Transverse colon (tissue), 4 donors: Measurements from ENCODE around the gene DHX57. TPM values are rescaled to one million over a fixed set of nuclear protein-coding genes. Genes with fewer than 3 reads are reported as not detected.

Experiments used
- DNase-seq: peaks from one replicate; pipeline ENCODE4 v3.0.0-alpha.2; 2019
- H3K27ac ChIP-seq, 4 donors: fragments of 200-600 bp; sonication (generic); 2 replicates each; pipeline ENCODE4 v1.5.1; 2016 to 2018; ENCODE audit warnings: inconsistent platforms in 4 of 4
- H3K27me3 ChIP-seq: fragments of 200-600 bp; sonication (generic); 2 replicates; pipeline ENCODE4 v1.5.1; 2017; ENCODE audit warnings: inconsistent platforms
- H3K36me3 ChIP-seq, 4 donors: fragments of 200-600 bp; sonication (generic); 2 replicates each; pipeline ENCODE4 v1.5.1; 2017 to 2019; ENCODE audit warnings: inconsistent platforms in 4 of 4
- H3K4me1 ChIP-seq, 4 donors: fragments of 200-600 bp; sonication (generic); 2 replicates each; pipeline ENCODE4 v1.5.1; 2017 to 2020; ENCODE audit warnings: inconsistent platforms in 4 of 4
- H3K4me3 ChIP-seq, 4 donors: fragments of 200-600 bp; sonication (generic); 1 replicate in 1 of 4; 2 replicates in 3 of 4; pipeline versions ENCODE4 v1.5.1 to v1.6.1; 2017 to 2019; ENCODE audit warnings: inconsistent platforms in 4 of 4
- H3K9me3 ChIP-seq, 2 donors: fragments of 200-600 bp; sonication (generic); 2 replicates each; pipeline ENCODE4 v1.5.1; 2017 to 2019; ENCODE audit warnings: inconsistent platforms in 2 of 2
- CTCF ChIP-seq, 5 experiments: fragments of 200-600 bp in 3 of 5; fragments of 450-650 bp in 2 of 5; sonication (generic) in 3 of 5; IDR thresholded peaks; 1 replicate in 2 of 5; 2 replicates in 3 of 5; pipeline ENCODE4 v1.5.1; 2016 to 2017; ENCODE audit warnings: antibody characterized with exemption in 5 of 5, inconsistent platforms in 3 of 5, mild to moderate bottlenecking in 2 of 5, moderate library complexity in 1 of 5
- EP300 ChIP-seq: sonication (generic); formaldehyde crosslinking; IDR thresholded peaks from one replicate; pipeline ENCODE4 v1.6.1; 2017; ENCODE audit warnings: antibody characterized with exemption, low read depth
- POLR2A ChIP-seq: fragments of 450-650 bp; IDR thresholded peaks from one replicate; pipeline ENCODE4 v1.6.1; 2016; ENCODE audit warnings: antibody characterized with exemption, mild to moderate bottlenecking, moderate library complexity
- POLR2AphosphoS5 ChIP-seq, 3 donors: sonication (generic); formaldehyde crosslinking; IDR thresholded peaks; one replicate each; pipeline ENCODE4 v1.6.1; 2016; ENCODE audit warnings: antibody characterized with exemption in 3 of 3
- WGBS, 2 donors: methylation state at CpG; one replicate each; pipeline ENCODE4 v1.1.5; 2018; ENCODE audit warnings: low coverage in 1 of 2; 5-methylcytosine and 5-hydroxymethylcytosine counted together
- in situ Hi-C, 4 donors: fragments of 200-750 bp; cut with MboI; loops; one replicate each; pipeline versions ENCODE4 v1.15.0 to v1.15.1; 2017; ENCODE audit warnings: low sequenced_read_pairs in 3 of 4, low pct_ligation_motif_present in 1 of 4, low pct_unique_long_range_greater_than_20kb in 1 of 4
- intact Hi-C: fragments of 100-400 bp; cut with DNase I; formaldehyde crosslinking; loops from one replicate; pipeline ENCODE4 v1.15.1; 2023; ENCODE audit warnings: low total_unique reads
- total RNA-seq, 4 donors: library from RNA; depleted of rRNA; stranded (reverse); fragments of >200 nt; gene quantifications; one replicate each; pipeline ENCODE4 v1.1.0, GENCODE V29; 2016

Gene DHX57
- total RNA-seq, 4 donors from 2014 or later: 1.5 to 29.7 (median 10.6) TPM

DNA sequence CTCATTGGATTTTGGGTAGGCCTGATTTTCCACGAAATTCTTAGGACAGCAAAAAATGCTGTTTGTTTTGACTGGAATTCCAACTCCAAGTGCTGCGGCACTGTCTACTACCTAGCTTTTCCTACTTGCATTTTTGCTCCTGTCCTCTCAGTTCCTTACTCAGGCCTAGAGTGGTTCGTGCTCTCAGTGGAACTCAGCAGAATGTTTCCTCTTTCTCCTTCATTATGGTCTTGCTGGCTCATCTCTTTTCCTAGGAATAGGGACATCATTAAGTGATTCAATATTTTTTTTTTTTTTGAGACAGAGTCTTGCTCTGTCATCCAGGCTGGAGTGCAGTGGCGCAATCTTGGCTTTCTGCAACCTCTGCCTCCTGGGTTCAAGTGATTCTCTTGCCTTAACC, 59.8 kb downstream of the DHX57 start:
- Histone ChIP-seq H3K36me3 (peaks cover 0 to 17% (median 6%) of the 10 kb centered on the region in 4 donors), H3K27me3 (no peaks in the 10 kb centered on the region), H3K9me3 (no peaks in the 10 kb centered on the region), H3K4me1 (no peaks in the 10 kb centered on the region), H3K4me3 (no peak overlapping the region), H3K27ac (no peak overlapping the region)
- no peak for DNase-seq
- intact Hi-C loops: no loop called here
- in situ Hi-C loops: no loop called here
- 73 to 93% methylated on average over 3 to 4 of the region's 4 CpGs for WGBS, 2 donors
- TF ChIP-seq POLR2AphosphoS5 (IDR thresholded peaks at IDR 0.05) (no peak), POLR2A (no peak), EP300 (no peak), CTCF (IDR thresholded peaks at IDR 0.05) (no peak)

GRCh38 chr2:38810488-38810887, 65.2 kb downstream of the DHX57 start:
- Histone ChIP-seq H3K4me3 (no peak overlapping the region), H3K4me1 (peaks cover 0 to 6% (median 0%) of the 10 kb centered on the region in 4 donors), H3K27ac (no peak overlapping the region), H3K27me3 (no peaks in the 10 kb centered on the region), H3K9me3 (no peaks in the 10 kb centered on the region), H3K36me3 (peaks cover 0 to 14% (median 2%) of the 10 kb centered on the region in 4 donors)
- in situ Hi-C loops (no loop called here), intact Hi-C loops (no loop called here)
- no peak for DNase-seq
- 93% methylated on average over 7 of the region's 7 CpGs; no CpG with 5 or more reads in 1 of the 2 donors for WGBS, 2 donors
- TF ChIP-seq POLR2A: no peak
- no peak for TF ChIP-seq CTCF (IDR thresholded peaks at IDR 0.05)
- no peak for TF ChIP-seq EP300
- no peak for TF ChIP-seq POLR2AphosphoS5 (IDR thresholded peaks at IDR 0.05)

DNA sequence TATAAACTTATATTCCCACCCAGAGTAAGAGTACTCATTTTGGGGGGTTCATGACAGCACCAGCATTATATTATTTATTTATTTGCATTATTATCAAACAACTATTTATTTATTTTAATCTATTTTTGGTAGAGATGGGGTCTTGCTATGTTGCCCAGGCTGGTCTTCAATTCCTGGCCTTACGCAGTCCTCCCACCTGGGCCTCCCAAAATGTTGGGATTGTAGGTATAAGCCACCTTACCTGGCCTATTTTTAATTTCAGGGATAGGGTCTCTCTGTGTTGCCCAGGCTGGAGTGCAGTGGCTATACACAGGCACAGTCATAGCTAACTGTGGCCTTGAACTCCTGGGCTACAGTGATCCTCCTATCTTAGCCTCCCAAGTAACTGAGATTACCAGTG, 67.1 kb downstream of the DHX57 start:
- H3K4me3 ChIP-seq: no peak overlapping the region
- TF ChIP-seq POLR2A: no peak
- TF ChIP-seq POLR2AphosphoS5 (IDR thresholded peaks at IDR 0.05): no peak
- no peak for TF ChIP-seq CTCF (IDR thresholded peaks at IDR 0.05)
- no peak for TF ChIP-seq EP300
- no peak overlapping the region for H3K27ac ChIP-seq
- intact Hi-C loops: no loop called here
- H3K4me1 ChIP-seq: peaks cover 0 to 6% (median 0%) of the 10 kb centered on the region in 4 donors
- no peaks in the 10 kb centered on the region for H3K9me3 ChIP-seq
- no peak for DNase-seq
- H3K27me3 ChIP-seq: no peaks in the 10 kb centered on the region
- WGBS, 2 donors: 95 to 100% methylated on average over 1 of the region's 1 CpG
- in situ Hi-C loops: no loop called here
- H3K36me3 ChIP-seq: peaks cover 0 to 14% (median under 1%) of the 10 kb centered on the region in 4 donors

- intact Hi-C loops: no loop called here
Observed at GRCh38 chr2:38806733-38807059, 69.0 kb downstream of the DHX57 start.

More at GRCh38 chr2:38806733-38807059, 69.0 kb downstream of the DHX57 start:
- no peak for DNase-seq
- Histone ChIP-seq H3K27me3 (no peaks in the 10 kb centered on the region), H3K4me3 (no peak overlapping the region), H3K36me3 (peaks cover 0 to 6% (median 0%) of the 10 kb centered on the region in 4 donors), H3K27ac (no peak overlapping the region), H3K9me3 (no peaks in the 10 kb centered on the region), H3K4me1 (peaks cover 0 to 6% (median 0%) of the 10 kb centered on the region in 4 donors)
- in situ Hi-C loops: no loop called here
- no peak for TF ChIP-seq POLR2A
- TF ChIP-seq CTCF (IDR thresholded peaks at IDR 0.05): no peak
- no peak for TF ChIP-seq EP300
- TF ChIP-seq POLR2AphosphoS5 (IDR thresholded peaks at IDR 0.05): no peak
